AG04450 (cell line): ENCODE measurements around the gene IL9. TPM values are rescaled to one million over a fixed set of nuclear protein-coding genes. Genes with fewer than 3 reads are reported as not detected.

ENCODE experiments used
- CTCF ChIA-PET: fragments of 300-600, 350-600 bp; formaldehyde crosslinking; extraction: SDS; loops from one replicate; lab custom pipeline; 2022; ENCODE audit warnings: antibody characterized with exemption, inconsistent platforms; lab: Charles Lee
- POLR2A ChIA-PET: fragments of 350-600 bp; formaldehyde crosslinking; extraction: SDS; loops from one replicate; lab custom pipeline; 2021; ENCODE audit warnings: antibody characterized with exemption, inconsistent platforms; lab: Yijun Ruan, JAX
- DNase-seq: peaks from one replicate; pipeline ENCODE4 v3.0.0-alpha.2; 2011; ENCODE audit warnings: low read depth, low spot score
- H3K27ac ChIP-seq: one replicate; pipeline ENCODE4 v1.5.1; 2012; ENCODE audit warnings: low read depth, low read length, control low read depth
- H3K27me3 ChIP-seq: one replicate; pipeline ENCODE4 v1.6.0; 2012; ENCODE audit warnings: low read length; ENCODE audit not compliant: control insufficient read depth, insufficient read depth
- H3K4me3 ChIP-seq: 2 replicates; pipeline ENCODE4 v1.5.1; 2011; ENCODE audit warnings: mild to moderate bottlenecking, low read depth, low read length, control low read depth
- H3K9me3 ChIP-seq: 2 replicates; pipeline ENCODE4 v1.5.1; 2012; ENCODE audit warnings: low read length; ENCODE audit not compliant: control insufficient read depth, insufficient read depth
- CTCF ChIP-seq: IDR thresholded peaks from 2 replicates; pipeline ENCODE4 v1.5.1; 2011; ENCODE audit warnings: low read depth, low read length, control low read depth, inconsistent platforms
- polyA plus RNA-seq: library from polyadenylated mRNA; depleted of rRNA; stranded (reverse); fragments of >200 nt; gene quantifications from 2 replicates; pipeline ENCODE4 v1.2.3, GENCODE V29; 2011

IL9 gene
- polyA plus RNA-seq, 1 experiment, result not detected

- Histone ChIP-seq H3K9me3 (no peaks in the 10 kb centered on the region; the same call in 1 of the 2 replicates), H3K27me3 (peaks cover 12% of the 10 kb centered on the region), H3K4me3 (no peak overlapping the region), H3K27ac (no peak overlapping the region)
- no peak for DNase-seq
- TF ChIP-seq CTCF, result no peak
- ChIA-PET POLR2A (no interaction called here), CTCF (no interaction called here)
Observed at GRCh38 chr5:135875567-135875966, 20.1 kb downstream of the IL9 start.

GRCh38 chr5:135874461-135874860, 21.2 kb downstream of the IL9 start:
- Histone ChIP-seq H3K27ac (no peak overlapping the region), H3K9me3 (no peaks in the 10 kb centered on the region; the same call in 1 of the 2 replicates), H3K4me3 (no peak overlapping the region), H3K27me3 (peaks cover 12% of the 10 kb centered on the region)
- DNase-seq, result no peak
- POLR2A ChIA-PET, result no interaction called here
- no peak for TF ChIP-seq CTCF
- CTCF ChIA-PET, result no interaction called here

GRCh38 chr5:135873831-135874230, 21.8 kb downstream of the IL9 start:
- Histone ChIP-seq H3K9me3 (no peaks in the 10 kb centered on the region; the same call in 1 of the 2 replicates), H3K27me3 (peaks cover 12% of the 10 kb centered on the region), H3K4me3 (no peak overlapping the region), H3K27ac (no peak overlapping the region)
- ChIA-PET CTCF (no interaction called here), POLR2A (no interaction called here)
- DNase-seq, result no peak
- TF ChIP-seq CTCF, result no peak

GRCh38 chr5:135871268-135871915, 24.2 kb downstream of the IL9 start:
- no peak overlapping the region for H3K4me3 ChIP-seq
- no peak overlapping the region for H3K27ac ChIP-seq
- DNase-seq, result no peak
- CTCF ChIA-PET, result no interaction called here
- H3K9me3 ChIP-seq, result no peaks in the 10 kb centered on the region; the same call in 1 of the 2 replicates
- no peak for TF ChIP-seq CTCF
- POLR2A ChIA-PET, result no interaction called here
- peaks cover 12% of the 10 kb centered on the region for H3K27me3 ChIP-seq

GRCh38 chr5:135869935-135870334, 25.7 kb downstream of the IL9 start:
- CTCF ChIA-PET, result no interaction called here
- H3K27ac ChIP-seq, result no peak overlapping the region
- DNase-seq, result no peak

More at GRCh38 chr5:135869935-135870334, 25.7 kb downstream of the IL9 start:
- H3K9me3 ChIP-seq, result no peaks in the 10 kb centered on the region; the same call in 1 of the 2 replicates
- no peak overlapping the region for H3K4me3 ChIP-seq
- POLR2A ChIA-PET, result no interaction called here
- TF ChIP-seq CTCF, result no peak
- H3K27me3 ChIP-seq, result peaks cover 7% of the 10 kb centered on the region
